Right lobe of liver (tissue), 4 donors: ENCODE measurements around the gene CEP350.

Experiments used
- POLR2A ChIP-seq: fragments of 450-650 bp; IDR thresholded peaks from one replicate; pipeline ENCODE4 v1.6.1; 2017; ENCODE audit warnings: antibody characterized with exemption, mild to moderate bottlenecking
- TF ChIP-seq, protein P1 (sequence below), 4 donors: fragments of 200-600 bp in 3 of 4; fragments of 450-650 bp in 1 of 4; IDR thresholded peaks; one replicate each; pipeline versions ENCODE4 v1.5.1 to v1.8.0; 2016 to 2022; ENCODE audit warnings: antibody characterized with exemption in 4 of 4, mild to moderate bottlenecking in 2 of 4
- donor health status: DM: no; HTN: no; CAD: no.
- donor health status: DM: no; HTN: no; CAD: no.
- donor health status: DM: no; HTN: yes; CAD: no.

DNA sequence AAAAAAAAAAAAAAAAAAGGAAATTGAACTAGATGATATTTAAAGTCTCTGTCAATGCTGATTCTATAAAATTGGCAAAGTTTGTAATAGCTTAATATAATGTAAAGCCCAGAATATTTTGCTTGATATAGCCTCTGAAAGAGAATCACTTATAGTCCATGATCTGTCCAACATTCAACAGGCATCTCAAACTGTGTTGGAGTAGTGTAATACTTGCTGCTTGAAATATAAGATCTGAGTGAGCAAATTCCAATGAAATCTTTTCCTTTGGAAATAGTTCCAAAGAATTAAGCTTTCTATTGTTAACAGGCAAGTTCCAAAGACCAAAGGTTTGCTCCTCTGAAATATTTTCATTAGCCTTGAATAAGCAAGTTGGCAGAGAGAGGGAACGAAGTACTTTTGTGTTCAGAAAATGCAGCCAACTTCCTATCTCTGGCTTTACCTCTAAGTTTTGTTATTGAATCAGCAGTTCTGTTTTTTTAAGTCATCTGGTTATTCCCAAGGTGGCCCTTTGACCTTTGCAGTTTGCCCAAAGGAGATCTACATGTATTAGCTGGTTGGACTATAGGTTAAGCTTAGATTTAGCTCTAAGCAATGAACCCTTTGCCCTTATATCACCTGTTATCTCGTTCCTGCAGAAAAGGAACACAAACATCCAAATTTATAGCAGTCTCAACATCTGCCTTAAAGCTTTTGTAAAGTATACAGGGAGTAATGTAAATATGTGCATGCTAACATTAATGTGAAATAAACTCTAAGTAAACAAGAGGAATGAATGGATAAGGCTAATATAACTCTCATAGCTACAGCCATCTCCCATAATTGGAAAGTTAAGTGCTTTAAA, 24.4 kb upstream of the CEP350 start:
- TF ChIP-seq, protein P1, sequence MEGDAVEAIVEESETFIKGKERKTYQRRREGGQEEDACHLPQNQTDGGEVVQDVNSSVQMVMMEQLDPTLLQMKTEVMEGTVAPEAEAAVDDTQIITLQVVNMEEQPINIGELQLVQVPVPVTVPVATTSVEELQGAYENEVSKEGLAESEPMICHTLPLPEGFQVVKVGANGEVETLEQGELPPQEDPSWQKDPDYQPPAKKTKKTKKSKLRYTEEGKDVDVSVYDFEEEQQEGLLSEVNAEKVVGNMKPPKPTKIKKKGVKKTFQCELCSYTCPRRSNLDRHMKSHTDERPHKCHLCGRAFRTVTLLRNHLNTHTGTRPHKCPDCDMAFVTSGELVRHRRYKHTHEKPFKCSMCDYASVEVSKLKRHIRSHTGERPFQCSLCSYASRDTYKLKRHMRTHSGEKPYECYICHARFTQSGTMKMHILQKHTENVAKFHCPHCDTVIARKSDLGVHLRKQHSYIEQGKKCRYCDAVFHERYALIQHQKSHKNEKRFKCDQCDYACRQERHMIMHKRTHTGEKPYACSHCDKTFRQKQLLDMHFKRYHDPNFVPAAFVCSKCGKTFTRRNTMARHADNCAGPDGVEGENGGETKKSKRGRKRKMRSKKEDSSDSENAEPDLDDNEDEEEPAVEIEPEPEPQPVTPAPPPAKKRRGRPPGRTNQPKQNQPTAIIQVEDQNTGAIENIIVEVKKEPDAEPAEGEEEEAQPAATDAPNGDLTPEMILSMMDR (IDR thresholded peaks at IDR 0.05): no peak
- no peak for TF ChIP-seq POLR2A
